Activated naive CD4-positive, alpha-beta T cell treated with anti-CD3 and anti-CD28 coated beads for 36 hours (primary cell): ENCODE results near the gene SHF. TPM values are rescaled to one million over a fixed set of nuclear protein-coding genes. Genes with fewer than 3 reads are reported as not detected.

ENCODE experiments used
- CTCF ChIA-PET: fragments of 350-600 bp; sonication (Branson Sonifier 250); formaldehyde crosslinking; loops from one replicate; lab custom pipeline; 2021; ENCODE audit warnings: antibody characterized with exemption; lab: Charles Lee
- DNase-seq: peaks from one replicate; pipeline ENCODE4 v3.0.0-alpha.2; 2020
- H3K27ac Mint-ChIP-seq: one replicate; pipeline ENCODE4 v1.8.0; 2021; ENCODE audit warnings: mild to moderate bottlenecking, mixed read lengths
- H3K27me3 Mint-ChIP-seq: one replicate; pipeline ENCODE4 v1.8.0; 2021; ENCODE audit warnings: low read depth, mixed read lengths
- H3K36me3 Mint-ChIP-seq: one replicate; pipeline ENCODE4 v1.8.0; 2021; ENCODE audit warnings: low read depth, mixed read lengths
- H3K4me1 Mint-ChIP-seq: one replicate; pipeline ENCODE4 v1.8.0; 2021; ENCODE audit warnings: low read depth, mixed read lengths
- H3K4me3 Mint-ChIP-seq: one replicate; pipeline ENCODE4 v1.8.0; 2021; ENCODE audit warnings: mild to moderate bottlenecking, moderate library complexity, mixed read lengths
- H3K9me3 Mint-ChIP-seq: one replicate; pipeline ENCODE4 v1.8.0; 2021; ENCODE audit warnings: mixed read lengths
- intact Hi-C: fragments of 100-400 bp; cut with micrococcal nuclease; formaldehyde crosslinking; loops from one replicate; pipeline ENCODE4 v1.15.1; 2023
- total RNA-seq, 2 experiments: library from RNA; stranded (reverse); gene quantifications; one replicate each; pipeline ENCODE4 v1.2.3, GENCODE V29; 2021

Gene SHF
- total RNA-seq, 2 experiments from 2014 or later, result 2.3 to 3.3 TPM

DNA sequence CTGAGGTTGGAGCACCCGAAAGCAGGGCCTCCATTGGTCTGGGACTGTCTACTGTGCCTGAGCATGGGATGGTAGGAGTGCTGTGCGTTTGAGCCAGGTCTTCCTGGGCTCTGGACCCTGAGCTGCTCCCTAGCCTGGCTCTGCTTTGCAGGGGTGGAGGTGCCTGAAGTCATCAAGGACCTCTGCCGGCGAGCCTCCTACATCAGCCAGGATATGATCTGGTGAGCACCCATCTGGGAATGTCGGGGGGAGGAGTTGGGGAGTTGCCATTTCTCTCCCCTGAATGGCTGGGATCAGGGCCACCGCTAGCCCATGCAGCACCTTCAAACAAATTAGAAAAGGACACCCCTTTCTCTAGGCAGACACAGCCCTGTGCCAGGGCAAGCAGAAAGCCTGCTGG lies 37.3 kb downstream of the SHF start:
- H3K27me3 Mint-ChIP-seq, result no peaks in the 10 kb centered on the region
- DNase-seq, result no peak
- H3K9me3 Mint-ChIP-seq, result no peaks in the 10 kb centered on the region
- intact Hi-C loops, result no loop called here
- no peaks in the 10 kb centered on the region for H3K4me1 Mint-ChIP-seq
- peaks cover 6% of the 10 kb centered on the region for H3K36me3 Mint-ChIP-seq
- H3K27ac Mint-ChIP-seq, result no peak overlapping the region
- H3K4me3 Mint-ChIP-seq, result no peak overlapping the region
- CTCF ChIA-PET, result no interaction called here

DNA sequence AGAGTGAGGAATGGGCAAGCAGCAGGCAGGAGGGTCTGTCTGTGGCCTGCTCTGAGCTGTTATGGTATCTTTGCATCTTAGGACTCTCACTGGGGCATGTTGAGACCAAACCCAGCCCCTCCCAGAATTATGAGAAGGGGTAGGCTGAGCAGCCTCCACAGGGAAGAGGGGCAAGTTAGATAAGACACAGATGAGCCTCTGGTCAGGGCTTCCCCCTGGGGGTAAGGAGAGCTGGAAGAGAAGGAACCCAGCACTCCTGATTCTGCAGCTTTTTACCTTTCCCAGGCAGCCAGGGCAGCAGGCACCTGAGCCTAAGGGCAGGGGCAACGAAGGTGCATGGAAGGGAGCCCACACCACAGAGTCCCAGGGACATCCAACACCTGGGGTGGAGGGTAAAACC lies 38.7 kb downstream of the SHF start:
- H3K36me3 Mint-ChIP-seq, result peaks cover 6% of the 10 kb centered on the region
- H3K27ac Mint-ChIP-seq, result no peak overlapping the region
- no peaks in the 10 kb centered on the region for H3K27me3 Mint-ChIP-seq
- CTCF ChIA-PET, result interaction anchor here (1.0 kb wide), 1 partner anchor 9 kb away, joined by 3 read pairs; no protein-coding TSS in a partner anchor
- intact Hi-C loops, result no loop called here
- no peaks in the 10 kb centered on the region for H3K9me3 Mint-ChIP-seq
- H3K4me3 Mint-ChIP-seq, result no peak overlapping the region
- no peaks in the 10 kb centered on the region for H3K4me1 Mint-ChIP-seq
- DNase-seq, result no peak

DNA sequence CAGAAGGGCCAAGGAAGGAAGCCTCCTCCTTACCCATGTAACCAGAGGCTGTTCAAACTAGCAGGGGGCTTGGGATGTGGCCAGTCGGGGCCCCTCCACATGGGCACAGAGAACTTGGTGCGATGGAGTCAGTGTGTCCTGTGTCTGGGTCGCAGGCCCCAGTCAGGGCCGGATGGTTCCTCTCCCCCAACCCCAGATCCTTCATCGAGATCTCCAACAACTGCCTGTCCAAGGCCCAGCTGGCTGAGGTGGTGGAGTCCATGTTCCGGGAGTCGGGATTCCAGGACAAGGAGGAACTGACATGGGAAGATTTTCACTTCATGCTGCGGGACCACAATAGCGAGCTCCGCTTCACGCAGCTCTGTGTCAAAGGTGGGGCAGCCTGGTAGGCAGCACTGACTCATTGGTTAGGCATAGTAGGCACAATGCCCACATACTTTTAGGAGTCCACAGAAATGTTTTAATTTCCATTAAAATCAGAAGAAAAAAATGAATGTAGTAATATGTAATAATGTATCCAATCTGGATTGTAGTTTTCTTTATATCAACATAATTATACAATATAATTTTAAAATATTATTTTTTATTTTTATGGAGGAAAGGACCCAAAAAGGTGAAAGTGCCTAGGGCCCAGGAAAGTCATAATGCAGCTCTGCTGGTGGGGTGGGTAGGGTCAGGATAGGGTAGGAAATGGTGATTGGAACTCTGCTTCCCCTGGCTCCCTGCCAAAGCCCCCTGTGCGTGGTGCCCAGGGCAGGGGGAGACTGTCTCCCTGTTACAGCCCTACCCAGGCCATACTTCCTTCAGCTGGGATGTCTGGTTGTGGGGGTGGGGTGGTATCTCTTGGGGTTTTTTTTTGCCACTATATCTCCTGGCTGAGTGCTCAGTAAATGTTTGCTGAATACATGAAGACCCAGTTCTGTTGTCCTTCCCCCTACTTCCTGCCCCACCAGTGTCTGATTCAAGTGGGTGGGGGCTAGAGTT lies 39.4 kb downstream of the SHF start:
- H3K27ac Mint-ChIP-seq, result no peak overlapping the region

DNA sequence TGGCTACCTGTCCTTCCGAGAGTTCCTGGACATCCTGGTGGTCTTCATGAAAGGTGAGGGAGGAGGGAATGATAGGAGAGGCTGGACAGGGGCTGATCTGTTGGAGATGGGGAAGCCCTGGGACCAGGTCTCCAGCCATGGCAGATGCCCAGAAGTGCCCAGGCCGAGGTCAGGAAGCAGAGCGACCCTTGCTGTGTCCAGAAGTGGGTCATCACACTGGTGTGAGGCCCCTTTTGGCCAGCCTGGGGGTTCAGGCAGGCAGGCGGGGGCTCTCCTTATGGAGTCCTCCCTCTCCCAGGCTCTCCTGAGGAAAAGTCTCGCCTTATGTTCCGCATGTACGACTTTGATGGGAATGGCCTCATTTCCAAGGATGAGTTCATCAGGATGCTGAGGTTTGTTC lies 40.2 kb downstream of the SHF start:
- no peaks in the 10 kb centered on the region for H3K9me3 Mint-ChIP-seq
- CTCF ChIA-PET, result no interaction called here
- no peak overlapping the region for H3K27ac Mint-ChIP-seq
- H3K4me1 Mint-ChIP-seq, result no peaks in the 10 kb centered on the region
- no peak overlapping the region for H3K4me3 Mint-ChIP-seq
- no peaks in the 10 kb centered on the region for H3K27me3 Mint-ChIP-seq
- no peak for DNase-seq
- intact Hi-C loops, result no loop called here
- peaks cover 6% of the 10 kb centered on the region for H3K36me3 Mint-ChIP-seq

More for the DNA sequence above, 39.4 kb downstream of the SHF start:
- Mint-ChIP-seq H3K4me1 (no peaks in the 10 kb centered on the region), H3K4me3 (no peak overlapping the region), H3K36me3 (peaks cover 6% of the 10 kb centered on the region), H3K27me3 (no peaks in the 10 kb centered on the region), H3K9me3 (no peaks in the 10 kb centered on the region)
- DNase-seq, result no peak
- intact Hi-C loops, result no loop called here
- CTCF ChIA-PET, result interaction anchor here (1.0 kb wide), 1 partner anchor 8 kb away, joined by 3 read pairs; no protein-coding TSS in a partner anchor

DNA sequence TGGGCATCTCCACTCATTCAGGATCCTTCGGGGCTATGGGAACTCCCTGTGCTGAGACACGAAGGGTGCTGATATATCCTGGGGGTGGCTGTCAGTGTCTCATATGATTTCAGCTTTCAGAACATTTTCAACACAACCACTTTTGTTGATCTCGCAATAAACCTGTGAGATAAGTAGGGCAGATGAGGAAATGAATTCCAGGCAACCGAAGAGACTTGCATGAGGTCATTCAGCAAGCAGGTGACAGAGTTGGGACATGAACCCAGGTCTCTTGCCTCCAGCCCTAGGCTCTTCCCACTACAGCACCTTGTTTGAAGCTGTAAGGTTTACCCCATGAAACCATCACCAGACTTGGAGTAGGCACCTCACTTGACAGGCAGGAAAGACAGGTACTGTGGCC lies 41.4 kb downstream of the SHF start:
- no peak overlapping the region for H3K4me3 Mint-ChIP-seq
- no peak for DNase-seq
- no peak overlapping the region for H3K27ac Mint-ChIP-seq
- CTCF ChIA-PET, result no interaction called here
- H3K4me1 Mint-ChIP-seq, result no peaks in the 10 kb centered on the region
- intact Hi-C loops, result no loop called here
- no peaks in the 10 kb centered on the region for H3K27me3 Mint-ChIP-seq
- H3K36me3 Mint-ChIP-seq, result no peaks in the 10 kb centered on the region
- no peaks in the 10 kb centered on the region for H3K9me3 Mint-ChIP-seq

DNA sequence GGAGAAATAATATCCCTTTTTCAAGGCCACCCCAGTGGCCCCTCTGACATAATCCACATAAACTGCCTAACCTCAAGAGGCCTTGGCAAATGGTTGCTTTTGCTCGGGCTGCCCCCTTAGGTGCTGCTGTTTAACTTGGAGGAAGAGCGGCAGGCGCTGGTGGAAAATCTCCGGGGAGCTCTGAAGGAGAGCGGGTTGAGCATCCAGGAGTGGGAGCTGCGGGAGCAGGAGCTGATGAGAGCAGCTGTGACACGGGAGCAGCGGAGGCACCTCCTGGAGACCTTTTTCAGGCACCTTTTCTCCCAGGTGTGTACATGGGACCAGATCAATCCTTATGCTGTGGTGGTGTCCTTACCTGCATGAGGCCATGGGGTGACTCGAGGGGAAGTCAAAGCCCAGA lies 43.0 kb downstream of the SHF start:
- DNase-seq, result no peak
- CTCF ChIA-PET, result no interaction called here
- H3K27me3 Mint-ChIP-seq, result no peaks in the 10 kb centered on the region
- intact Hi-C loops, result no loop called here
- no peak overlapping the region for H3K4me3 Mint-ChIP-seq
- no peak overlapping the region for H3K27ac Mint-ChIP-seq
- no peaks in the 10 kb centered on the region for H3K4me1 Mint-ChIP-seq
- no peaks in the 10 kb centered on the region for H3K36me3 Mint-ChIP-seq
- H3K9me3 Mint-ChIP-seq, result no peaks in the 10 kb centered on the region

DNA sequence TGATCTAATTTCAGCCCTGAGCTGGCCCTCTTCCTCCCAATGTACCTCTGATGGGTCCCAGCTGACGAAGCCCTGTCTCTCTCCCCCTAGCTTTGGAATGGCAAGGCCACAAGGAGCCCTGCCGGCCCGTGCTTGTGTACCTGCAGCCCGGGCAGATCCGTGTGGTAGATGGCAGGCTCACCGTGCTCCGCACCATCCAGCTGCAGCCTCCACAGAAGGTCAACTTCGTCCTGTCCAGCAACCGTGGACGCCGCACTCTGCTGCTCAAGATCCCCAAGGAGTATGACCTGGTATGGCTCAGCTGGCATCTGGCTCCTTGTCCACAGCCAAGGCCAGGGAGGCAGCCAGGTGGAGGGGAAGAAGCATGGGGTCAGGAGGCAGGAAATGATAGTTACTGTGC lies 43.8 kb downstream of the SHF start:
- Mint-ChIP-seq H3K36me3 (no peaks in the 10 kb centered on the region), H3K27me3 (no peaks in the 10 kb centered on the region), H3K27ac (no peak overlapping the region), H3K4me3 (no peak overlapping the region), H3K9me3 (no peaks in the 10 kb centered on the region), H3K4me1 (no peaks in the 10 kb centered on the region)
- CTCF ChIA-PET, result no interaction called here
- intact Hi-C loops, result no loop called here
- DNase-seq, result no peak

DNA sequence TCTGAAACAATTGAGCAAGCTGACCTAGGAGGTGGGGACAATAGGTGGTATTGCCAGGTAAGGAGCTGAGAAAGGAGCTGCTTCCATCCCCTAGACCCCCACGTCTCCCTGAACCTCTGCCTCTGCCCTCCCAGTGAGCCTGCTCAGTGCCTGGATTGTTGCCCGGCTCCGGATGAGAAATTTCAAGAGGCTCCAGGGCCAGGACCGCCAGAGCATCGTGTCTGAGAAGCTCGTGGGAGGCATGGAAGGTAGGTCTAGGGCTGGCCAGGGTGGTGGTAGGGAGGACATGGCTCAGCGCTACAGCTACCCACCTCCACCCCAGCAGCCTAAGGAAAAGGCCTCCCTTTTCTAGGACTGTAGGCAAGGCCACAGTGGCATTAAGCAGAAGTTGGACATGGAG lies 44.7 kb downstream of the SHF start:
- no peaks in the 10 kb centered on the region for H3K27me3 Mint-ChIP-seq

DNA sequence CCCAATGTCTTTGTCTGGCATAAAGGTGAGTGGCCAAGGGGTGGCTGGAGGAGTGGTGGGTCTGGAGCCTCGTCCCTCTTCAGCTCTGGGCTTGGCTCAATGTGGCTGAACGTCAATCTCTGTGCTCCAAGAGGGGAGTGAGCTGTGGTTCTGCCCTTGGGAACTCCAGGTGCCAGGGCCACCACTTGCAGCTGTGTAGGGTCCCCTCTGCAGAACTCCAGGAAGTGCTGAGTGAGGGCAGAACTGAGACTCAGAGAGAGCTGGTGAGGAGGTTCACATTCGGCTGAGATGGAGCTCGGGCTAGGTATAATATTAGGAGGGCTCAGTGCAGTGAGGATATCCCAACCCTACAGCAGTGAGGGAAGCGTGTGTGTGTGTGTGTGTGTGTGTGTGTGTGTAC lies 46.4 kb downstream of the SHF start:
- Mint-ChIP-seq H3K9me3 (no peaks in the 10 kb centered on the region), H3K27ac (no peak overlapping the region), H3K4me3 (no peak overlapping the region), H3K27me3 (peaks cover 4% of the 10 kb centered on the region), H3K4me1 (peaks cover 1% of the 10 kb centered on the region), H3K36me3 (no peaks in the 10 kb centered on the region)
- no peak for DNase-seq
- CTCF ChIA-PET, result interaction anchor here (1.0 to 2.3 kb wide), 3 partner anchors 22 to 63 kb away, joined by 3 to 12 read pairs (median 4); no protein-coding TSS in a partner anchor
- intact Hi-C loops, result no loop called here

More for the DNA sequence above, 44.7 kb downstream of the SHF start:
- no peak for DNase-seq
- intact Hi-C loops, result no loop called here
- Mint-ChIP-seq H3K4me1 (no peaks in the 10 kb centered on the region), H3K36me3 (no peaks in the 10 kb centered on the region), H3K4me3 (no peak overlapping the region), H3K27ac (no peak overlapping the region), H3K9me3 (no peaks in the 10 kb centered on the region)
- CTCF ChIA-PET, result interaction anchor here (2.3 kb wide), 1 partner anchor 25 kb away, joined by 12 read pairs; no protein-coding TSS in a partner anchor

DNA sequence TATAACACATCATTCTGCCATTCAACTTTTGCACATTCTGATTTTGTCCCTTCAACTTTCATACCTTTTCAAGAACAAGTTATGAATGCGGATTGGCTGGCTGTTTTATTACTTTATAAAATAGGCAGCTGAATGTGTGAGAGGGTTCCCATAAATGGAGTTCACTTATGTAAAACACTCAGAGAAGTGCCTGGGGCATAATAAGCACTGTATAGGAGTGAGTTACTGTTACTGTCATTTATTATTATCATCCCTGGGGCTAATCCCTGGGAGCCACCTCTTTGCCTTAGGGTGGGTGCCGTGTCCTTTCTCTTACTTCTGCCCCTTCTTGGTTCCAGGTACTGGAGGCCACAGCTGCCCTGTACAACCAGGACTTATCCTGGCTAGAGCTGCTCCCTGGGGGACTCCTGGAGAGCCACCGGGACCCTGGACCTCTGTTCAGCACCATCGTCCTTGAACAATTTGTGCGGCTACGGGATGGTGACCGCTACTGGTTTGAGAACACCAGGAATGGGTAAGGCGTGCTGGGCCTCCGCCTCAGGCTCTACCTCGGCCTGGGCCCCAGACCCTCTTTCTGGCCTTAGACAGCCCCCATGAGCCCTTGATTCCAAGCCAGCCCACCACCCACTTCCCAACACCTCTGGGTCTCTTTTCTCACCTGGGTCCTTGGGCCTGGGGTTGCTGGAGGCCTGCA lies 47.1 kb downstream of the SHF start:
- H3K4me3 Mint-ChIP-seq, result no peak overlapping the region
- intact Hi-C loops, result no loop called here
- no peaks in the 10 kb centered on the region for H3K9me3 Mint-ChIP-seq
- no peak overlapping the region for H3K27ac Mint-ChIP-seq
- no peaks in the 10 kb centered on the region for H3K36me3 Mint-ChIP-seq
- H3K4me1 Mint-ChIP-seq, result peaks cover 6% of the 10 kb centered on the region
- CTCF ChIA-PET, result interaction anchor here (1.1 to 1.5 kb wide), 2 partner anchors 8 to 22 kb away, joined by 3 read pairs; no protein-coding TSS in a partner anchor
- no peak for DNase-seq
- H3K27me3 Mint-ChIP-seq, result peaks cover 9% of the 10 kb centered on the region

DNA sequence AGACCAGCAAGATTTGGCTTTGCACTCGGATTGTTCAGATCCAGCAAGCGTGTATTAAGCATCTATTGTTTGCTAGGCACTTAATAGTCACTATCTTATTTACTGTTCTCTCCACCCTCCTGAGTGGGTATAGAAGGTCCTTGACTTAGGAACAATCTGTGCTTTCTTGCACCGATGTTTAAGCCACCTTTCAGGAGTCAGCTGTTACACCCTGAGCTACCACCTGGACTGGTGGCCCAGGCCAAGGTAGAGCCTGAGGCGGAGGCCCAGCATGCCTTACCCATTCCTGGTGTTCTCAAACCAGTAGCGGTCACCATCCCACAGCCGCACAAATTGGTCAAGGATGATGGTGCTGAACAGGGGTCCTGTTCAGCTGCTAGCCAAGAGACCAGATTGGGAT lies 48.0 kb downstream of the SHF start:
- Mint-ChIP-seq H3K27ac (no peak overlapping the region), H3K4me1 (peaks cover 8% of the 10 kb centered on the region), H3K9me3 (no peaks in the 10 kb centered on the region), H3K27me3 (peaks cover 12% of the 10 kb centered on the region), H3K4me3 (no peak overlapping the region), H3K36me3 (no peaks in the 10 kb centered on the region)
- no peak for DNase-seq
- intact Hi-C loops, result no loop called here
- CTCF ChIA-PET, result interaction anchor here (1.5 kb wide), 1 partner anchor 9 kb away, joined by 3 read pairs; no protein-coding TSS in a partner anchor
